DND-41 (cell line): ENCODE measurements around the gene MIS18BP1.

Experiments
- EZH2 ChIP-seq: IDR thresholded peaks from 3 replicates; pipeline ENCODE4 v1.6.1; 2012; ENCODE audit warnings: borderline replicate concordance, low read depth, mild to moderate bottlenecking, moderate library complexity, low read length, inconsistent platforms; ENCODE audit not compliant: severe bottlenecking
- TF ChIP-seq, protein P1 (sequence below): IDR thresholded peaks from 2 replicates; pipeline ENCODE4 v1.5.1; 2012; ENCODE audit warnings: borderline replicate concordance, low read length, moderate library complexity, mild to moderate bottlenecking; ENCODE audit not compliant: poor library complexity, severe bottlenecking; ENCODE audit errors: extremely low read depth

- TF ChIP-seq, protein P1, sequence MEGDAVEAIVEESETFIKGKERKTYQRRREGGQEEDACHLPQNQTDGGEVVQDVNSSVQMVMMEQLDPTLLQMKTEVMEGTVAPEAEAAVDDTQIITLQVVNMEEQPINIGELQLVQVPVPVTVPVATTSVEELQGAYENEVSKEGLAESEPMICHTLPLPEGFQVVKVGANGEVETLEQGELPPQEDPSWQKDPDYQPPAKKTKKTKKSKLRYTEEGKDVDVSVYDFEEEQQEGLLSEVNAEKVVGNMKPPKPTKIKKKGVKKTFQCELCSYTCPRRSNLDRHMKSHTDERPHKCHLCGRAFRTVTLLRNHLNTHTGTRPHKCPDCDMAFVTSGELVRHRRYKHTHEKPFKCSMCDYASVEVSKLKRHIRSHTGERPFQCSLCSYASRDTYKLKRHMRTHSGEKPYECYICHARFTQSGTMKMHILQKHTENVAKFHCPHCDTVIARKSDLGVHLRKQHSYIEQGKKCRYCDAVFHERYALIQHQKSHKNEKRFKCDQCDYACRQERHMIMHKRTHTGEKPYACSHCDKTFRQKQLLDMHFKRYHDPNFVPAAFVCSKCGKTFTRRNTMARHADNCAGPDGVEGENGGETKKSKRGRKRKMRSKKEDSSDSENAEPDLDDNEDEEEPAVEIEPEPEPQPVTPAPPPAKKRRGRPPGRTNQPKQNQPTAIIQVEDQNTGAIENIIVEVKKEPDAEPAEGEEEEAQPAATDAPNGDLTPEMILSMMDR: no peak
- TF ChIP-seq EZH2: no peak
Observed at GRCh38 chr14:45227566-45227965, 25.4 kb downstream of the MIS18BP1 start.
